CD8-positive, alpha-beta memory T cell (primary cell): Measurements from ENCODE around the gene ZP3. TPM values are rescaled to one million over a fixed set of nuclear protein-coding genes. Genes with fewer than 3 reads are reported as not detected.
"Not testable (repeated sequence)": the region's sequence is repeated elsewhere in the genome, so short reads cannot be mapped to it uniquely, and the experiment has no call there.

ENCODE experiments used
- CTCF ChIA-PET: fragments of 350-600 bp; sonication (Branson Sonifier 250); formaldehyde crosslinking; loops from one replicate; lab custom pipeline; 2021; ENCODE audit warnings: antibody characterized with exemption; lab: Charles Lee
- POLR2A ChIA-PET: fragments of 350-600 bp; sonication (Branson Sonifier 250); formaldehyde crosslinking; loops from one replicate; lab custom pipeline; 2021; ENCODE audit warnings: antibody characterized with exemption; lab: Charles Lee
- DNase-seq, 5 donors: peaks; one replicate each; pipeline versions ENCODE4 v3.0.0 to v3.0.0-alpha.2; 2020 to 2022; ENCODE audit warnings: mixed read lengths in 1 of 5
- H3K27ac ChIP-seq: one replicate; pipeline ENCODE4 v1.7.0; 2013; ENCODE audit warnings: low read depth, mild to moderate bottlenecking, low read length, moderate library complexity
- H3K27me3 ChIP-seq: 2 replicates; pipeline ENCODE4 v1.7.0; 2013; ENCODE audit warnings: low read length, mild to moderate bottlenecking; ENCODE audit not compliant: insufficient read depth, poor library complexity, severe bottlenecking
- H3K36me3 ChIP-seq: 2 replicates; pipeline ENCODE4 v1.7.0; 2013; ENCODE audit warnings: mild to moderate bottlenecking, low read length, moderate library complexity; ENCODE audit not compliant: insufficient read depth
- H3K4me1 ChIP-seq: 2 replicates; pipeline ENCODE4 v1.7.0; 2013; ENCODE audit warnings: mild to moderate bottlenecking, low read length, moderate library complexity; ENCODE audit not compliant: insufficient read depth
- H3K4me3 ChIP-seq: 2 replicates; pipeline ENCODE4 v1.7.0; 2013; ENCODE audit warnings: mild to moderate bottlenecking, low read length
- H3K9me3 ChIP-seq: 2 replicates; pipeline ENCODE4 v1.7.0; 2013; ENCODE audit warnings: mild to moderate bottlenecking, low read length
- H3K27ac Mint-ChIP-seq, 8 donors: one replicate each; pipeline ENCODE4 v1.8.0; 2020 to 2021; ENCODE audit warnings: mixed read lengths in 8 of 8, mild to moderate bottlenecking in 6 of 8, inconsistent platforms in 3 of 8, moderate library complexity in 3 of 8
- H3K27me3 Mint-ChIP-seq, 2 donors: one replicate each; pipeline ENCODE4 v1.8.0; 2020 to 2021; ENCODE audit warnings: mixed read lengths in 2 of 2, mild to moderate bottlenecking in 1 of 2, moderate library complexity in 1 of 2
- H3K36me3 Mint-ChIP-seq, 3 donors: one replicate each; pipeline ENCODE4 v1.8.0; 2020 to 2021; ENCODE audit warnings: mixed read lengths in 3 of 3, inconsistent platforms in 1 of 3, mild to moderate bottlenecking in 1 of 3
- H3K4me1 Mint-ChIP-seq, 3 donors: one replicate each; pipeline ENCODE4 v1.8.0; 2020 to 2021; ENCODE audit warnings: mixed read lengths in 3 of 3, inconsistent platforms in 1 of 3, mild to moderate bottlenecking in 1 of 3
- H3K4me3 Mint-ChIP-seq, 7 donors: one replicate each; pipeline ENCODE4 v1.8.0; 2020 to 2021; ENCODE audit warnings: mixed read lengths in 7 of 7, mild to moderate bottlenecking in 6 of 7, moderate library complexity in 4 of 7, inconsistent platforms in 2 of 7
- H3K9me3 Mint-ChIP-seq, 5 donors: one replicate each; pipeline ENCODE4 v1.8.0; 2020 to 2022; ENCODE audit warnings: mixed read lengths in 5 of 5, mild to moderate bottlenecking in 3 of 5, moderate library complexity in 2 of 5, inconsistent platforms in 1 of 5
- polyA plus RNA-seq: library from polyadenylated mRNA; unstranded; fragments of 300-500 nt; fragmentation: Illumina TruSeq; gene quantifications from one replicate; pipeline ENCODE4 v1.2.3, GENCODE V29; 2021
- total RNA-seq, 2 experiments: library from RNA; stranded (reverse); gene quantifications; one replicate each; pipeline ENCODE4 v1.2.3, GENCODE V29; 2021

Gene ZP3
- total and polyA plus RNA-seq, 3 experiments from 2014 or later, result 1.6 to 2.2 (median 1.6) TPM

DNA sequence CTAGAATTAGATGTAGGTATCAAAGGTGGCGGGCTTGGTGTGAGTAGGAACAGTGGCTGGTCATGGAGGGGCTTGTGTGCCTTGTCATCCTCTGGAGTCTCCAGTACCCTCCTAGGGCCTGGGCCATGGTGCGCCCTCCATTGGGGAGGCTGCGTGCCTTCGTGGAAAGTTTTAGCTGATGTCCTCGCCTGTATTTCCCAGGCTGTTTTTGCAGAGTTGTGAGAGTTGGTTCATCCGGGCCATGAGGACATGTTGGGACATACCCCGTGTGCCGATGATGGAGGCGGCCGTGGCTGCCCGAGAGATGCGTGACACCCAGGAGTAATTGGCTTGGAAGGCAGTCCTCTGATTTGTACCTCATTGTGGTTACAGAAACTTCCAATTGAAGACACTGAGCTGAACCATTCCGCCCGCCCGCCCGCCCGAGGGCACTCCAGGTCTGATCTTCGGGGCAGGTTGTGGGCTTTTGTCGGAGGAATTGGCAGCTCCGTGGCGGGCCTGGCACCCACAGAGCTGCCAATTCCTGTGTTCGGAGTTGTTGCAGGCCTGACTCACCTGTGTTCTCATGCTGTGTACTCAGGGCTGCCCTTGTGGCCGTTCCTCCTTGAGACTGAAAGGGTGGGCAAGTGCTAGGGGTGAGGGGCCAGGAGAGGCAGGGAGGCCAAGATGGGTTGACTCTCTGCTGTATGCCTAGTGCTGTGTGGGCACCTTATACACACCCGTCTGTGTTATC lies 52.2 kb downstream of the ZP3 start:
- CTCF ChIA-PET, H3K27ac ChIP-seq, H3K9me3 ChIP-seq, H3K27me3 Mint-ChIP-seq, POLR2A ChIA-PET, H3K36me3 ChIP-seq, H3K4me1 Mint-ChIP-seq, DNase-seq, H3K4me1 ChIP-seq, H3K27me3 ChIP-seq, H3K4me3 ChIP-seq, H3K27ac Mint-ChIP-seq, H3K9me3 Mint-ChIP-seq: not testable (repeated sequence)
- Mint-ChIP-seq H3K4me3 (peak overlapping the region in 1 of 7 donors; percentile 2), H3K36me3 (peaks cover 0 to 14% (median under 1%) of the 10 kb centered on the region in 3 donors)

DNA sequence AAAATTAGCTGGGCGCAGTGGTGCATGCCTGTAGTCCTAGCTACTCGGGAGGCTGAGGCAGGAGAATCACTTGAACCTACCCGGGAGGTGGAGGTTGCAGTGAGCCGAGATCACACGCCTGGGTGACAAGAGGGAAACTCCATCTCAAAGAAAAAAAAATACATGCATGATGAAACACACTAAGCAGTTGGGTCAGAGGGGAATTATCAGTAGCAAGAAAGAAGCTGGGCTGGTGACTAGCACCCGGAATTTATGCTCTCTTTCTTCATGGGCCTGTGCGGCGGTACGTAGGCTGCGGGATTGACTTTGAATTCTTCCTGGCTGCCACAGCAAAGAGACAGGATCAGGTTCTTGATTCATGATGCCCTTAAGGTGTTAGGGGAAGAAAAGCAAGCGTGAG lies 54.9 kb downstream of the ZP3 start:
- H3K27ac ChIP-seq, H3K4me1 ChIP-seq, DNase-seq, H3K9me3 ChIP-seq, H3K27me3 ChIP-seq, H3K36me3 ChIP-seq, H3K9me3 Mint-ChIP-seq, H3K4me1 Mint-ChIP-seq, CTCF ChIA-PET, H3K4me3 Mint-ChIP-seq, H3K4me3 ChIP-seq, POLR2A ChIA-PET, H3K27me3 Mint-ChIP-seq: not testable (repeated sequence)
- Mint-ChIP-seq H3K36me3 (peaks cover 0 to 24% (median 2%) of the 10 kb centered on the region in 3 donors), H3K27ac (peak overlapping the region in 1 of 8 donors; percentile 54)

DNA sequence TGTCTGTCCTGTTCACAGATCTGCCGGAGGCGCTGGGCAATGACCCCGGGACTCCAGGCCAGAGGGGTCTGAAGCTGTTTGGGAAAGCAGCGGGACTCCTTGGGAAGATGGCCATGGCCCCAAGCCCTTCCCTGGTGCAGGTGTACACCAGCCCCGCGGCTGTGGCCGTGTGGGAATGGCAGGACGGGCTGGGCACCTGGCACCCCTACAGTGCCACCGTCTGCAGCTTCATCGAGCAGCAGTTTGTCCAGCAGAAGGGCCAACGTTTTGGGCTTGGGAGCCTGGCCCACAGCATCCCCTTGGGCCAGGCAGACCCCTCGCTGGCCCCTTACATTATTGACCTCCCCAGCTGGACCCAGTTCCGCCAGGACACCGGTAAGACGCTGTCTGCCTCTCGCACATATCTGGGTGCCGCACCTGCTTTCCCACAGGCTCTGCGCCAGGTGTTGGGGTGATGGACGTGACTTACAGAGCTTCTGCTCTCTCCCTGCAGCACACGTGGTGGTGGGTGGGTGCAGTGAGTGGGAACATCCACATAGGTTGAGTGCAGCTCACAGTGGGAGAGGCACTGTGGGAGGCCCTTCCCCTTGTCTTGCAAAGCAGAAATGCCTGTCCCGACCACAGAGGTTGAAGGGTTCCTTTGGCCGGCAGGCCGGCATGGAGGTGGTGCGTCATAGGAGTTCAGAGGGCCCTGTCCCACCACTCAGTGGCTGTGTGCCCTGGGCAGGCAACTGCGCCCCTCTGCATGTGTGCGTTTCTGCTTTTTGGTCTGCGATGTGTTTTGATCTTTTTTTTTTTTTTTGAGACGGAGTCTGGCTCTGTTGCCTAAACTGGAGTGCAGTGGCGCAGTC lies 55.9 kb downstream of the ZP3 start:
- H3K36me3 ChIP-seq, DNase-seq, H3K27ac ChIP-seq, H3K4me1 Mint-ChIP-seq, POLR2A ChIA-PET, H3K4me3 Mint-ChIP-seq, H3K9me3 Mint-ChIP-seq, H3K4me3 ChIP-seq, H3K27me3 ChIP-seq, H3K4me1 ChIP-seq, H3K27ac Mint-ChIP-seq, H3K27me3 Mint-ChIP-seq, CTCF ChIA-PET, H3K9me3 ChIP-seq: not testable (repeated sequence)
- H3K36me3 Mint-ChIP-seq, result peaks cover 0 to 24% (median 2%) of the 10 kb centered on the region in 3 donors

DNA sequence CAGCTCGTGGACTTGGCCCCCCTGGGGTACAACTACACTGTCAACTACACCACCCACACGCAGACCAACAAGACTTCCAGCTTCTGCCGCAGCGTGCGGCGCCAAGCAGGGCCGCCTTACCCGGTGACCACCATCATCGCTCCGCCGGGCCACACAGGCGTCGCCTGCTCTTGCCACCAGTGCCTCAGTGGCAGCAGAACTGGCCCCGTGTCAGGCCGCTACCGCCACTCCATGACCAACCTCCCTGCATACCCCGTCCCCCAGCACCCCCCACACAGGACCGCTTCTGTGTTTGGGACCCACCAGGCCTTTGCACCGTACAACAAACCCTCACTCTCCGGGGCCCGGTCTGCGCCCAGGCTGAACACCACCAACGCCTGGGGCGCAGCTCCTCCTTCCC lies 57.9 kb downstream of the ZP3 start:
- H3K27ac ChIP-seq, H3K4me3 Mint-ChIP-seq, H3K27me3 Mint-ChIP-seq, H3K4me1 Mint-ChIP-seq, H3K4me1 ChIP-seq, POLR2A ChIA-PET, H3K9me3 Mint-ChIP-seq, H3K9me3 ChIP-seq, H3K4me3 ChIP-seq, H3K27me3 ChIP-seq, CTCF ChIA-PET, H3K36me3 ChIP-seq, DNase-seq: not testable (repeated sequence)
- Mint-ChIP-seq H3K36me3 (peaks cover 0 to 22% (median 2%) of the 10 kb centered on the region in 3 donors), H3K27ac (peak overlapping the region in 1 of 8 donors; percentile 26)

GRCh38 chr7:76483081-76483480 lies 58.3 kb downstream of the ZP3 start:
- H3K4me3 ChIP-seq, H3K27me3 ChIP-seq, DNase-seq, CTCF ChIA-PET, H3K9me3 Mint-ChIP-seq, POLR2A ChIA-PET, H3K36me3 ChIP-seq, H3K4me1 ChIP-seq, H3K4me1 Mint-ChIP-seq, H3K9me3 ChIP-seq, H3K4me3 Mint-ChIP-seq, H3K27me3 Mint-ChIP-seq, H3K27ac ChIP-seq: not testable (repeated sequence)
- H3K27ac Mint-ChIP-seq, result peak overlapping the region in 1 of 8 donors; percentile 66
- peaks cover 0 to 22% (median 2%) of the 10 kb centered on the region in 3 donors for H3K36me3 Mint-ChIP-seq

- H3K4me3 Mint-ChIP-seq, CTCF ChIA-PET, H3K27ac Mint-ChIP-seq, H3K9me3 Mint-ChIP-seq, H3K4me3 ChIP-seq, H3K27me3 ChIP-seq, H3K27ac ChIP-seq, H3K27me3 Mint-ChIP-seq, H3K36me3 ChIP-seq, POLR2A ChIA-PET, H3K4me1 ChIP-seq, H3K4me1 Mint-ChIP-seq, H3K9me3 ChIP-seq: not testable (repeated sequence)
- H3K36me3 Mint-ChIP-seq, result peaks cover 0 to 22% (median 2%) of the 10 kb centered on the region in 3 donors
- DNase-seq, result peak in 1 of 5 donors; percentile 24
These were observed 59.7 kb downstream of the ZP3 start for GRCh38 chr7:76484456-76484855.

DNA sequence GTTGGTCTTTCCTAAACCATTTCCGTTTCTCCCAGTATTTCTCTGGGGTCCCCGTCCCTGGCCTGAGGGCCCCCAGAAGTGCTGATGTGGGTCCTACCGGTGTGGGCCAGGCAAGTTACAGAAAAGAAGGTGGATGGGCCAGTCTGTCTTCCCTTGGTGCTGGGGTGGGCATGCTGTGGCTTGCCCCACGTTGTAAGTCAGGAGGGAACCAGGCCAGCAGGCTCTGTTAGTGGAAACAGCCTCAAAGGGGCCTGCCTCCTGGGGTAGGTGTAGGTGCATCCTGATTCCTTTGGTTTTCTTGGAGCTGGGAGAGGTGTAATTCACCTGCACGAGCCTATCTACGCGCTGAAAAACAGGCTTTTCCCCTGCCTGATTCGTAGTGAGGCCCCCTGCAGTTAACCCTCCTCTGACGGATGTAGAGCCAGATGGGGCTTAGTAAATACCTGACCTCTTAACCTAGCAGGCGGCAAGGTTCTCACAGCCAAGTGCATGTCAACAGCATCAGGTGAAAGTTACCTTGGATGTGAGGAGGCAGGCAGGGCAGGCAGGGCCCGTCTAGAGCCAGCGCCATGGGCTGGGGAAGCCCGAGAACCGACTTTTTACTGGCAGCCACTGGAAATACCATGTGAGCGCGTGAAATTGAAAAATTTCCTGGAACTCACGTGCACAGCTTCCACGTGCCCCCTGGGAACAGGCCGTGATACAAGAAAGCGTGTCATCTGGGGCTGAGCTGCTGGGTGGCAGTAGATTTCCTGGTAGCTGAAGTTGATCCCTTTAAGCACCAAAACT lies 61.3 kb downstream of the ZP3 start:
- peak in 1 of 5 donors; percentile 1 for DNase-seq
- not testable (repeated sequence) for H3K27ac ChIP-seq
- peak overlapping the region in 1 of 8 donors; percentile 68 for H3K27ac Mint-ChIP-seq

GRCh38 chr7:76486618-76487017 lies 61.9 kb downstream of the ZP3 start:
- CTCF ChIA-PET, H3K4me1 Mint-ChIP-seq, H3K9me3 ChIP-seq, H3K27me3 Mint-ChIP-seq, H3K9me3 Mint-ChIP-seq, H3K4me1 ChIP-seq, POLR2A ChIA-PET, H3K27me3 ChIP-seq, H3K27ac ChIP-seq, H3K36me3 ChIP-seq, H3K4me3 ChIP-seq: not testable (repeated sequence)
- H3K4me3 Mint-ChIP-seq, result peak overlapping the region in 4 of 7 donors; percentile 38 to 79 (median 55)
- peak in 4 of 5 donors; percentile 13 to 60 (median 54) for DNase-seq
- peaks cover 0 to 18% (median 2%) of the 10 kb centered on the region in 3 donors for H3K36me3 Mint-ChIP-seq
- peak overlapping the region; percentile 52 to 92 (median 72) for H3K27ac Mint-ChIP-seq

More for the DNA sequence above, 61.3 kb downstream of the ZP3 start:
- H3K4me1 Mint-ChIP-seq, H3K9me3 Mint-ChIP-seq, POLR2A ChIA-PET, H3K36me3 ChIP-seq, H3K4me1 ChIP-seq, H3K27me3 Mint-ChIP-seq, H3K4me3 ChIP-seq, H3K27me3 ChIP-seq, CTCF ChIA-PET, H3K9me3 ChIP-seq, H3K4me3 Mint-ChIP-seq: not testable (repeated sequence)
- peaks cover 0 to 18% (median 2%) of the 10 kb centered on the region in 3 donors for H3K36me3 Mint-ChIP-seq
